Activated CD8-positive, alpha-beta T cell treated with anti-CD3 and anti-CD28 coated beads for 36 hours (primary cell): ENCODE results near the gene SLC24A3. TPM values are rescaled to one million over a fixed set of nuclear protein-coding genes. Genes with fewer than 3 reads are reported as not detected.

Experiments
- ATAC-seq: fragments of 200-7000 bp; cut with Tn5 transposase; one replicate; pipeline ENCODE4 v1.10.0; 2021; ENCODE audit warnings: mild to moderate bottlenecking, moderate library complexity
- CTCF ChIA-PET: fragments of 350-600 bp; sonication (Branson Sonifier 250); formaldehyde crosslinking; loops from one replicate; lab custom pipeline; 2021; ENCODE audit warnings: antibody characterized with exemption; lab: Charles Lee
- POLR2A ChIA-PET: fragments of 350-600 bp; sonication (Branson Sonifier 250); formaldehyde crosslinking; loops from one replicate; lab custom pipeline; 2021; ENCODE audit warnings: antibody characterized with exemption; lab: Charles Lee
- DNase-seq: peaks from one replicate; pipeline ENCODE4 v3.0.0-alpha.2; 2020
- H3K27ac Mint-ChIP-seq: one replicate; pipeline ENCODE4 v1.8.0; 2021; ENCODE audit warnings: mild to moderate bottlenecking, mixed read lengths
- H3K27me3 Mint-ChIP-seq: one replicate; pipeline ENCODE4 v1.8.0; 2021; ENCODE audit warnings: mixed read lengths
- H3K36me3 Mint-ChIP-seq: one replicate; pipeline ENCODE4 v1.8.0; 2021; ENCODE audit warnings: low read depth, mixed read lengths
- H3K4me1 Mint-ChIP-seq: one replicate; pipeline ENCODE4 v1.8.0; 2021; ENCODE audit warnings: low read depth, mixed read lengths
- H3K4me3 Mint-ChIP-seq: one replicate; pipeline ENCODE4 v1.8.0; 2021; ENCODE audit warnings: mild to moderate bottlenecking, moderate library complexity, mixed read lengths
- H3K9me3 Mint-ChIP-seq: one replicate; pipeline ENCODE4 v1.8.0; 2021; ENCODE audit warnings: mixed read lengths
- CTCF ChIP-seq: fragments of 200-600 bp; IDR thresholded peaks from one replicate; pipeline ENCODE4 v1.8.0; 2022; ENCODE audit warnings: antibody characterized with exemption, mild to moderate bottlenecking
- intact Hi-C: fragments of 100-400 bp; cut with micrococcal nuclease; formaldehyde crosslinking; loops from one replicate; pipeline ENCODE4 v1.10.0; 2022
- total RNA-seq, 2 experiments: library from RNA; stranded (reverse); gene quantifications; one replicate each; pipeline ENCODE4 v1.2.3, GENCODE V29; 2021

The SLC24A3 gene
- total RNA-seq, 2 experiments from 2014 or later: not detected

DNA sequence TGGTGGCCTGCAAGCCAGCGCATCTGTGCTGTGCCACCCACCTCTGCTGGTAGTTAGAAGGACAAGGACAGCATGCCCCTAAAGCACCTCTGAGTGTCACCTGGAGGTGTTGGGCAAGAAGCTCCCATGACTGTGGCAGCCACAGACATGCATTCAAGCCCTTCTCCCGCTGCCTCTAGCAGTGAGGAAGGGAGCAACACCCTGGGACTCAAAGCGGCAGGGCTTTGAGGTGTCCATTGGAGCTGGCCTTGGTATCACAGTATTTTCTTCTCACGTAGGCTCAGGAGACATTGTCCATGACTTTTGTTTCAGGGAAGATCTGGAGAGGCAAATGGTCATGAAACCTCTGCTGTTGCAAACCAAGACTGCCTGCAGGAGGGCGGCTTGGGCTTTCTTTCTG, 404.8 kb downstream of the SLC24A3 start:
- no peak overlapping the region for H3K4me3 Mint-ChIP-seq
- intact Hi-C loops: no loop called here
- peaks cover 2% of the 10 kb centered on the region for H3K27me3 Mint-ChIP-seq
- CTCF ChIA-PET: interaction anchor here (2.5 kb wide), 1 partner anchor 12 kb away, joined by 10 read pairs; no protein-coding TSS in a partner anchor
- no peaks in the 10 kb centered on the region for H3K4me1 Mint-ChIP-seq
- DNase-seq: no peak
- ATAC-seq: no peak
- no peak for TF ChIP-seq CTCF
- H3K27ac Mint-ChIP-seq: no peak overlapping the region
- H3K9me3 Mint-ChIP-seq: no peaks in the 10 kb centered on the region
- no peaks in the 10 kb centered on the region for H3K36me3 Mint-ChIP-seq
- POLR2A ChIA-PET: no interaction called here

GRCh38 chr20:19618711-19619110, 406.3 kb downstream of the SLC24A3 start:
- intact Hi-C loops: no loop called here
- CTCF ChIA-PET: interaction anchor here (1.3 to 2.5 kb wide), 2 partner anchors 11 to 75 kb away, joined by 3 to 10 read pairs; no protein-coding TSS in a partner anchor
- ATAC-seq (no peak), DNase-seq (no peak)
- TF ChIP-seq CTCF: no peak
- Mint-ChIP-seq H3K9me3 (no peaks in the 10 kb centered on the region), H3K27me3 (peaks cover 3% of the 10 kb centered on the region), H3K4me1 (no peaks in the 10 kb centered on the region), H3K4me3 (no peak overlapping the region), H3K36me3 (no peaks in the 10 kb centered on the region), H3K27ac (no peak overlapping the region)
- POLR2A ChIA-PET: no interaction called here

DNA sequence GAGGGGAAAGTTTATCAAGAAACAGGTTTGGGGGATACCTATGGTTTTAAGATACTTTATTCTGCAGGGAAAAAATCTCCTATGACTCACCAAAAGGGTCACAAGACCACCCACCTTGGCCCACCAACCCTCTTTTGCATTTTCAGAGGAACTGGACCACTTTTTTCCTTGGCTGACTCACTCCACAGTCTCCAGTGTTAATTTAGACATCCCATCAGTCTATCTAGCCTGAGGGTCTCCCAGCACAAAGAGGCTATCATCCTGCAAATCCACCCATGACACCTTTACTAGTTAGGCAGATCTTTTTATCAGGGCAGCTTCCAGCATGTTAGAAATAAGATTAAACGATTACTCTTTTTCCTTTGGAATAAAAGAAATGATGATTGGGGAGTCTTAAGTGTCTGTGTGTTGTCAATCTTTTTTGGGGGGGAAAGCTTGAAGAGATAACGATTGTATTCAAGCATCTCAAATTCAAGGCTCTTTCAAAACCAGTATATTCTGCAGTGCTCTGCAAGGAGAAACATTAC, 407.5 kb downstream of the SLC24A3 start:
- DNase-seq: no peak
- Mint-ChIP-seq H3K4me3 (no peak overlapping the region), H3K9me3 (peaks cover 3% of the 10 kb centered on the region), H3K27ac (no peak overlapping the region), H3K27me3 (peaks cover 3% of the 10 kb centered on the region), H3K36me3 (no peaks in the 10 kb centered on the region), H3K4me1 (no peaks in the 10 kb centered on the region)
- intact Hi-C loops: no loop called here
- ATAC-seq: no peak
- CTCF ChIA-PET: interaction anchor here (1.1 to 1.3 kb wide), 2 partner anchors 9 to 43 kb away, joined by 3 to 4 read pairs; no protein-coding TSS in a partner anchor
- POLR2A ChIA-PET: no interaction called here
- TF ChIP-seq CTCF: no peak

DNA sequence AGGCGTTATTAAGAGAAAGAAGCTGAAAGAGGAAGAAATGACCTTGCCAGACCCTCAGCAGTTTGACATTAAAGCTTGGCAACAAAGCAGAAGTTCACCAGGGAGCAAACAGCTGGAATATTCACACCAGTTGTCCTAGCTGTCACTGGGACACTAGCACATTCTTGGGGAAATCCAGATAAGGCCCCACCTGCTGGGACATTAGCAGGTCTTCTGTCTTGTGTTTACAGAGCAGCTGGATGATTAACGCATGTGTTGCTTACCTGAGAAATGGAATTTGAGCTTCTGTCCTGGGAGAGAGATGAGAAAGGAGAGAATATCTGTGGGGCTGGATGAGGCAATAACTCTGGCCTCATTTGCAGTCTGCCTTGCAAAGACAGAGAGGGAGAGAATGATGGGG, 408.0 kb downstream of the SLC24A3 start:
- Mint-ChIP-seq H3K27ac (no peak overlapping the region), H3K4me1 (no peaks in the 10 kb centered on the region), H3K9me3 (peaks cover 3% of the 10 kb centered on the region), H3K27me3 (peaks cover 3% of the 10 kb centered on the region), H3K36me3 (no peaks in the 10 kb centered on the region), H3K4me3 (no peak overlapping the region)
- ChIA-PET POLR2A (no interaction called here), CTCF (interaction anchor here (1.3 kb wide), 1 partner anchor 9 kb away, joined by 4 read pairs; no protein-coding TSS in a partner anchor)
- intact Hi-C loops: no loop called here
- ATAC-seq: no peak
- no peak for TF ChIP-seq CTCF
- DNase-seq: no peak

DNA sequence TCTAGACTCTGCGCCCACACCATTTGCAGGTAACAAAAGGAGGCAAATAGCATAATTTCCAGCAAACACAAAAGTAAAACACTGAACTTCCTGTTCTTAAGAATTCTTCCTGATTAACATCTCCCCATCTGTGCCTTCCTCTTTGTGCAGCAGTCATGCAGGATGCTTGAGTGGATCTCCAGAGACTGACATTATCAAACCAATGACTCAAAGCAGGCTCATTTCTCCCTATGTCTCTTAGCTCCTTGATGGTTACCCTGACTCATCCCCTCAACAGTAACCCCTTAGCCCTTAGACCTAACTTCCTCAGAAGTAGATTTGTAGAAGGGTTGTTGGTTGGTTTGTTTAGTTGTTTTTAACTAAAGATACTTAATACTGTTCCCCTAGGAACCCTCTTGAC, 408.6 kb downstream of the SLC24A3 start:
- Mint-ChIP-seq H3K4me1 (no peaks in the 10 kb centered on the region), H3K27me3 (peaks cover 3% of the 10 kb centered on the region), H3K27ac (no peak overlapping the region), H3K4me3 (no peak overlapping the region), H3K9me3 (peaks cover 3% of the 10 kb centered on the region), H3K36me3 (no peaks in the 10 kb centered on the region)
- DNase-seq (no peak), ATAC-seq (no peak)
- intact Hi-C loops: no loop called here
- TF ChIP-seq CTCF: no peak
- POLR2A ChIA-PET: no interaction called here
- CTCF ChIA-PET: interaction anchor here (1.3 kb wide), 1 partner anchor 8 kb away, joined by 4 read pairs; no protein-coding TSS in a partner anchor
